RWPE1 (cell line): ENCODE results near the gene SLC26A6.

Experiments used
- CTCF ChIA-PET: fragments of 350-600 bp; sonication (Branson Sonifier 250); formaldehyde crosslinking; extraction: SDS; loops from one replicate; lab custom pipeline; 2021; lab: Yijun Ruan, JAX
- POLR2A ChIA-PET: fragments of 400-600 bp; formaldehyde crosslinking; extraction: SDS; loops from one replicate; lab custom pipeline; 2020; ENCODE audit warnings: antibody characterized with exemption; ENCODE audit not compliant: low non-redundant PET; lab: Yijun Ruan, JAX
- DNase-seq: peaks from one replicate; pipeline ENCODE4 v3.0.0; 2012; ENCODE audit warnings: low spot score
- H3K27ac ChIP-seq: fragments of 450-650 bp; 2 replicates; pipeline ENCODE4 v1.5.1; 2017
- TF ChIP-seq, protein P1 (sequence below): fragments of 450-650 bp; conservative IDR thresholded peaks from 2 replicates; pipeline ENCODE4 v1.5.1; 2017; ENCODE audit warnings: low read depth, mild to moderate bottlenecking

The SLC26A6 gene

DNA sequence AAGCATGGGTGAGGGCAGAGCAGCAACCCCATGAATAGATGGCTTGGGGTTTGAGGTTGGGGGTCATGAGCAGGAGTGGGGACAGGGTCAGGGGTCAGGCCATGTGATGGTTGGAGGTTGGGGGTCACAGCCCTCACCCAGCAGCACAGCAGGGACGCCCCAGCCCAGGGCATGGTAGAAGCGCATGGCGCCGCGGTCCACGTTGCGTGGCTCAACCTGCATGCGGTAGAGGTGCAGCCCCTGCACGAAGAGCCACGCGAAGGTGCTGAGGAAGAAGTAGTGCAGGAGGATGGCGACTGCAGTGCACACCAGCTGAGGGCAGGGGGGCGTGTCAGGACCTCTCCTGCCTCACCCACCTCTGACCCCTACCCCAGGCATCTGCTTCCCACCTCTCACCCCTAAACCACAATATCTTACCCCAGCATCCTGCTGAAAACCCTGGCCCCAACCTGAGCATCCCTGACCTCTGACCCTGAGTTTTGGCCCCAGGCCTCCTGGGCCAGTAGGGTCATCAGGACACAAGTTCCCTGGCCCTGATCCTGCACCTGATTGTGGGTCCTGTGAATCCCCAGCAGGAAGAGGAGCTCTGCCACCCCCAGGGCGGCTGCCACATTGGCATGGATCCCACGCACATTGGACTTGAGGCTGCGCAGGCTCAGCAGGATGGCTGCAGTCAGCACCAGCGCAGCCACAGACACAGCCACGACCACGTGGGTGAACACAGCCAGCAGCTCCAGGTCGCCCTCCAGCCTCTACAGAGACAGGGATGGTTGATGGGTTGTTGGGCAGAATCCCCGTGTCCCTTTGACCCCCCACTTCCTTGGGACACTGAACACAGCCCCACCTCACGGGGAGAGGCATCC lies 9.9 kb upstream of the SLC26A6 start:
- TF ChIP-seq, protein P1, sequence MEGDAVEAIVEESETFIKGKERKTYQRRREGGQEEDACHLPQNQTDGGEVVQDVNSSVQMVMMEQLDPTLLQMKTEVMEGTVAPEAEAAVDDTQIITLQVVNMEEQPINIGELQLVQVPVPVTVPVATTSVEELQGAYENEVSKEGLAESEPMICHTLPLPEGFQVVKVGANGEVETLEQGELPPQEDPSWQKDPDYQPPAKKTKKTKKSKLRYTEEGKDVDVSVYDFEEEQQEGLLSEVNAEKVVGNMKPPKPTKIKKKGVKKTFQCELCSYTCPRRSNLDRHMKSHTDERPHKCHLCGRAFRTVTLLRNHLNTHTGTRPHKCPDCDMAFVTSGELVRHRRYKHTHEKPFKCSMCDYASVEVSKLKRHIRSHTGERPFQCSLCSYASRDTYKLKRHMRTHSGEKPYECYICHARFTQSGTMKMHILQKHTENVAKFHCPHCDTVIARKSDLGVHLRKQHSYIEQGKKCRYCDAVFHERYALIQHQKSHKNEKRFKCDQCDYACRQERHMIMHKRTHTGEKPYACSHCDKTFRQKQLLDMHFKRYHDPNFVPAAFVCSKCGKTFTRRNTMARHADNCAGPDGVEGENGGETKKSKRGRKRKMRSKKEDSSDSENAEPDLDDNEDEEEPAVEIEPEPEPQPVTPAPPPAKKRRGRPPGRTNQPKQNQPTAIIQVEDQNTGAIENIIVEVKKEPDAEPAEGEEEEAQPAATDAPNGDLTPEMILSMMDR = no peak
- ChIA-PET POLR2A (no interaction called here), CTCF (no interaction called here)
- no peak overlapping the region; the same call in 1 of the 2 replicates for H3K27ac ChIP-seq
- DNase-seq = no peak

DNA sequence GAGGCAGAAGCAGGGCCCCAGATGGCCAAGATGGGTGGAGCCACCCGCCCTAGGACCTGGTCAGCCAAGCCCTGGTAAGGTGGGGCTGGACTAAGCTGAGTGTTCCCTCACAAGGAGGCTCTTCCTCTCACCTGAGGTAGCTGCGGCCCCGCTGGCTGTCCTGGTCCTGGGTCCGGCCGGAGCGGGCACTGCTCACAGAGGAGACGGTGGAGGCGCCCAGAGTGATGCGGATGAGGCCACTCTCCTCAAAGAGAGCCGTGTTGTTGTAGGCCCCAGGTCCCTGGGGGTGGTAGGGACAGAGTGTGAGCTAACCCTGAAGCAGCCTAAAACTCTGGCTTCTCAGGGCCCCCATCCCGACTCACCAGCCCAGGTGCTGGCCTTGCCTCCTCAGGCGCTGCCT lies 7.3 kb upstream of the SLC26A6 start:
- no peak for DNase-seq
- H3K27ac ChIP-seq = peak overlapping the region; percentile 0
- POLR2A ChIA-PET = no interaction called here
- TF ChIP-seq, protein P1 = no peak
- CTCF ChIA-PET = no interaction called here

DNA sequence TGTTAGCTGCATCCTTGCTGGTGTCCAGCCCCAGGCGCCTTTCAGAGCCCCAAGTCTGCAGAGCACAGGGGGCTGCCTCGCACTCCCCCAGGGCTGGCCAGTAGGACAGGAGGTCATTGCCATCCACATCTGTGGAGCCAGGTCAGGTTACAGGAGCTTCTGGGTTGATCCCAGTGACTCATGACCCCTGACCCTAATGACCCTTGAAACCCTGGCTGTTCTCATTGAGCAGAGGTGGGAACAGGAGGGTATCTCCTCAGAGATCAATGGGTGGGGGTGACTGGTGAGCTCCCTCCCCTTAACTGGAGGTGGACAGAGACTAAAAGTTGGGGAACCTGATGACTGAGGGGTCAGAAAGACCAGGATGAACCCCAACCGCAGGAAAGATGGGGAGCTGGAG lies 6.1 kb upstream of the SLC26A6 start:
- H3K27ac ChIP-seq = peak overlapping the region; percentile 14; the same call in 1 of the 2 replicates
- TF ChIP-seq, protein P1 = no peak
- ChIA-PET CTCF (no interaction called here), POLR2A (no interaction called here)
- no peak for DNase-seq

DNA sequence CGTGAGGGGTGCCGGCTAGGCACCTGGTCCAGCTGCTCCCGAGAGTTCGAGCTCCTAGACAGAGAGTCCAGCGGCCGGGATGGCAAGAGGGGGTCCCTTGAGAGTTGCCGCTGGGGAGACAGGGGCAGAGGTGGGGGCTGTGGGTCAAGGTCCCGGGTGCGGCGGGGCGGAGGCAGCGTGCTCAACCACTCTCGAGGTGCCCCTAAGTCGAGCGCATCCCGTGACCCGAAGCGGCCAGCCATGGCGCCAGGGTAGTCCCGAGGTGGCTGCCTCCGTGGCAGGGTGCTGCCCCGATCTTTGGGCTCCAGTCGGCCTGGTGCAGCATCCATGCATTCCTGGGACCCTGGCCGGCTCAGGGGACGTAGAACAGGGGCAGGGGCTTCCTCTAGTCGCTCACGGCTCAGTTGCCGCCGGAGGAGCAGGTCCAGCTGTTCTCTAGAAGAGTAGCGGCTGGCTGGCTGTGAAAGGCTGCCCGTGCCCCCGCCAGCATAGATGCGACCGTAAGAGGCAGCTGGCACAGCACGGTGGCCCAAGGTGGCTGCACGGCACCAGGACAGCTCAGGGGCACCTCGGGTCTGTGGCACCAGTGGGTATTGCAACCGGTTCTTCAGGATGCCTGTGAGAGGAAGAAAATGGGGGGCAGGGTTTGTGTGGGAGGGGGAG lies 4.8 kb upstream of the SLC26A6 start:
- POLR2A ChIA-PET = no interaction called here
- H3K27ac ChIP-seq = no peak overlapping the region; the same call in 1 of the 2 replicates
- CTCF ChIA-PET = no interaction called here
- DNase-seq = no peak
- TF ChIP-seq, protein P1 = no peak

DNA sequence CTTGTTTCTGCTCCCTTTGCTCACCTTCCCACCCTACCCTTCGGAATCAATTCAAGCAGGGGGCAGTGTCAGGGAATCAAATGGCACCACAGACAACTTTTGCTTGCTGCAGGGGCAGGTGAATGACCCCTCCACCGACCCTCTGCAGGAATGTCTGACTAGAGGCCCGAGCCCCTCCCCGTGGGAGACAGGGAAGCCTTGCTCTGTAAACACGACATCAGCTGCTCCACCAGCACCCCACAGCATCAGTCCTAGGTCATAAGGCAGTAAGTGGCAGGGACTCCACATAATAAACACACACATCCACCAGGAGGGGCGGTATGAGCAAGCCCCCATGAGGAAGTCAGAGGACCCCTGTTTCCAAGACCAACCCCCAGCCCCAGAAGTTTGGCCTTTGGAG lies 2.0 kb upstream of the SLC26A6 start:
- POLR2A ChIA-PET = no interaction called here
- peak overlapping the region; percentile 89 for H3K27ac ChIP-seq
- DNase-seq = no peak
- TF ChIP-seq, protein P1 = no peak
- CTCF ChIA-PET = no interaction called here

DNA sequence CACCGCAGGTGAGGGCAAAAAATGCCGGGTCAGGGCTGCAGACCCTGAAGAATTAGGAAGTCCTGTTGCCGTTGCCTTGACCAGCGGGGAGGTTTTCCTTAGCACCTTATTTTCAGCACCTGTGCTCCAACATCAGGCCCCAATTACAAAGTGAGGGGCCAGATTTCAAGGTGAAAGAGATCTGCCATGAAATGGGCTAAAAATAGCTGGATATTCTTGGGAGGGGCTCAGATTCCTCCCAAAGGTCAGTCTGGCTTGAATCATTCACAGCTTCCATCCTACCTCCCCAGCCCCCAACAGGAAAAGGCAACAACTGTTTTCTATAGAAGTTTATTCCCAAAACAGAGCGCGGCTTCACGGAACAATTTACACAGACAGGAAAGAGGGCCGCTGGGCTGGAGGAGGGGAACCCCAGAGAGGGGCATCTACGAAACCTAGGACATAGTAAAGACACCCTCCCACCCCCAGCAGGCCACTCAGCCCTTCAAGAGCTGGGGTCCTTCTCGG lies 941 bp upstream of the SLC26A6 start:
- H3K27ac ChIP-seq = peak overlapping the region; percentile 89
- TF ChIP-seq, protein P1 = no peak
- CTCF ChIA-PET = interaction anchor here (0.5 to 2.5 kb wide), 3 partner anchors 12 to 809 kb away, joined by 3 to 12 read pairs (median 4); no protein-coding TSS in a partner anchor

More for the DNA sequence above, 941 bp upstream of the SLC26A6 start:
- no peak for DNase-seq
- POLR2A ChIA-PET = no interaction called here
